Pancreas (tissue), 10 donors: Measurements from ENCODE around the gene SCIN. TPM values are rescaled to one million over a fixed set of nuclear protein-coding genes. Genes with fewer than 3 reads are reported as not detected.

Experiments
- ATAC-seq, 4 donors: fragments of 200-7000 bp; cut with Tn5 transposase; one replicate each; pipeline versions ENCODE4 v1.8.0 to v1.9.1; 2020; ENCODE audit warnings: mild to moderate bottlenecking in 4 of 4, moderate library complexity in 4 of 4
- DNase-seq, 6 donors: peaks; one replicate each; pipeline ENCODE4 v3.0.0-alpha.2; 2020
- FAIRE-seq: peaks from 2 replicates; lab custom pipeline; 2012; peaks lifted over from hg19 to GRCh38; lab: Jason Lieb, UNC
- H3K27ac ChIP-seq, 4 donors: fragments of 200-600 bp; sonication (generic); 1 replicate in 3 of 4; 2 replicates in 1 of 4; pipeline versions ENCODE4 v1.5.0 to v1.8.0; 2020
- H3K27me3 ChIP-seq, 4 donors: fragments of 200-600 bp; one replicate each; pipeline ENCODE4 v1.8.0; 2021
- H3K36me3 ChIP-seq, 3 donors: fragments of 200-600 bp; sonication (generic) in 1 of 3; one replicate each; pipeline versions ENCODE4 v1.5.0 to v1.8.0; 2020 to 2021
- H3K4me1 ChIP-seq, 3 donors: fragments of 200-600 bp; one replicate each; pipeline ENCODE4 v1.8.0; 2021
- H3K4me3 ChIP-seq, 4 donors: fragments of 200-600 bp; sonication (generic) in 2 of 4; one replicate each; pipeline versions ENCODE4 v1.5.0 to v1.8.0; 2020 to 2021
- H3K9me3 ChIP-seq, 4 donors: fragments of 200-600 bp; one replicate each; pipeline ENCODE4 v1.8.0; 2021
- WGBS, 2 donors: extraction: QIAGEN DNeasy Blood & Tissue Kit; methylation state at CpG; one replicate each; pipeline ENCODE4 v1.1.7; 2013; 5-methylcytosine and 5-hydroxymethylcytosine counted together
- intact Hi-C, 3 donors: fragments of 100-400 bp; cut with DNase I; formaldehyde crosslinking; loops; one replicate each; pipeline versions ENCODE4 v1.11.1 to v1.14.2; 2022
- polyA plus RNA-seq, 2 donors: library from polyadenylated mRNA; stranded (reverse); fragments of 200-250 nt; gene quantifications; one replicate each; pipeline ENCODE4 v1.2.3, GENCODE V29; 2013
- total RNA-seq, 6 donors: library from RNA; stranded (reverse); fragmentation: NEBNext Ultra II Directional in 4 of 6; extraction: Animal tissue kit (Norgen Biotek cat#: 25700) in 4 of 6; gene quantifications; one replicate each; pipeline versions ENCODE4 v1.2.1 to v1.2.4, GENCODE V29; 2021 to 2023
- TF ChIP-seq, protein P1 (sequence below), 4 donors: fragments of 200-600 bp; sonication (generic) in 3 of 4; IDR thresholded peaks; one replicate each; pipeline versions ENCODE4 v1.5.0 to v1.8.0; 2021; ENCODE audit warnings: antibody characterized with exemption in 4 of 4
- donor health status: healthy with polysubstance abuse.
- donor health status: DM: no; HTN: no; CAD: no; lungs with moderate emphysema.
- donor health status: DM: no; HTN: no; CAD: no.
- donor health status: control.
- donor health status: control.
- donor health status: Bipolar disorder and iron deficiency.
- donor health status: DM: yes; HTN: yes; CAD: no.
- donor health status: DM: no; HTN: no; CAD: no.
- donor health status: DM: no; HTN: no; CAD: no.
- donor health status: DM: yes; HTN: yes; CAD: no.

The SCIN gene
- total and polyA plus RNA-seq, 8 donors = 0.39 to 6.1 (median 1.1) TPM

DNA sequence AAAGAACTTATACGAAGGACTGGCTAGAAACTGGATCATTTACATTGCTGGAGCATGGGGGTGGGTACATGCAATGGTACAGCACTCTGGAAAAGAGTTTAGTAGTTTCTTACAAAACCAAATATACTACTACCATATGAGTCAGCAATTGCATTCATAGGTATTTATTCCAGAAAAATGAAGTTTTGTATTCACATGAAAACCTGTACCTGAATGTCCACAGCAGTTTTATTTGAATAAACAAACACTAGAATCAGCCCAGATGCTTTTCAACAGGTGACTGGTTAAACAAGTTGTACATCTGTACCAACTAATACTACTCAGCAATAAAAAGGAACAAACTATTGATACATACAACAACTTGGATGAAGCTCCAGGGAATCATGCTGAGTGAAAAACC is 3.4 kb downstream of the SCIN start:
- H3K4me1 ChIP-seq = peaks cover 0 to 17% (median 0%) of the 10 kb centered on the region in 3 donors
- ATAC-seq (no peak), FAIRE-seq (no peak), DNase-seq (no peak)
- no peak overlapping the region for H3K27ac ChIP-seq
- TF ChIP-seq, protein P1, sequence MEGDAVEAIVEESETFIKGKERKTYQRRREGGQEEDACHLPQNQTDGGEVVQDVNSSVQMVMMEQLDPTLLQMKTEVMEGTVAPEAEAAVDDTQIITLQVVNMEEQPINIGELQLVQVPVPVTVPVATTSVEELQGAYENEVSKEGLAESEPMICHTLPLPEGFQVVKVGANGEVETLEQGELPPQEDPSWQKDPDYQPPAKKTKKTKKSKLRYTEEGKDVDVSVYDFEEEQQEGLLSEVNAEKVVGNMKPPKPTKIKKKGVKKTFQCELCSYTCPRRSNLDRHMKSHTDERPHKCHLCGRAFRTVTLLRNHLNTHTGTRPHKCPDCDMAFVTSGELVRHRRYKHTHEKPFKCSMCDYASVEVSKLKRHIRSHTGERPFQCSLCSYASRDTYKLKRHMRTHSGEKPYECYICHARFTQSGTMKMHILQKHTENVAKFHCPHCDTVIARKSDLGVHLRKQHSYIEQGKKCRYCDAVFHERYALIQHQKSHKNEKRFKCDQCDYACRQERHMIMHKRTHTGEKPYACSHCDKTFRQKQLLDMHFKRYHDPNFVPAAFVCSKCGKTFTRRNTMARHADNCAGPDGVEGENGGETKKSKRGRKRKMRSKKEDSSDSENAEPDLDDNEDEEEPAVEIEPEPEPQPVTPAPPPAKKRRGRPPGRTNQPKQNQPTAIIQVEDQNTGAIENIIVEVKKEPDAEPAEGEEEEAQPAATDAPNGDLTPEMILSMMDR (IDR thresholded peaks at IDR 0.05) = no peak
- intact Hi-C loops = no loop called here
- WGBS, 2 donors = 78 to 92% methylated on average over 1 of the region's 1 CpG
- no peak overlapping the region for H3K4me3 ChIP-seq
- no peaks in the 10 kb centered on the region for H3K9me3 ChIP-seq
- H3K36me3 ChIP-seq = no peaks in the 10 kb centered on the region
- peaks cover 0 to 12% (median 0%) of the 10 kb centered on the region in 4 donors for H3K27me3 ChIP-seq

DNA sequence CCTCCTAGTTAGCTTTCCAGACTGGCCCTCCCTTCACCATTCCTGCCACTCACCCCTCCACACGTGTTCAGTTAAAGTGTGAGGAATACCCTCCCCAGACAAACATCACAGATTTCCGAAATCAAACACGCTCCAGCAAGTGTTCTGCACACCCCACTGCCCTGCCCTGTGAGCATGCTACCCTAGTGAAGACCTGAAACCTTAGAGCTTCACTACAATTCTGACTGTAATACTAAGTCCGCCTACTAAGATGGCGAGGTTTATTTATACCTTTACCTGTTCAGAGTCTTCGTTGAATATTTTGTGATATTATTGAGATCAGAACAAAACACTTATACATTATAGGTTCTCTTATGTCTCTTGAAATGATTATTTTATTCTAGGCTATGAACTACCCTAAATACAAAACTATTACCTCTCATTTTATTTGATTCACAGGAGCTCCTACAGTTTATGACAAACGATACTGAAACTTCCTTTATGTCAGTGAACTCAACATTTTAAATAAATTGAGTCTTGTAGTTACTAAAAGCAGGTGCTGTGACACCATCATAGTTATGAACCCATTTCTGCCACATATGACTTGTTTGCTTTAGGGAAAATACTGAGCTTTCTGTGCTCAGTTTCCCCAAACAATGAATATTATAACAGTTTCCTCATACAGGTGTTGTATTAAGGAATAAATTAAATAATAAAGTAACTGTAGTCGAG is 8.6 kb downstream of the SCIN start:
- H3K9me3 ChIP-seq = no peaks in the 10 kb centered on the region
- FAIRE-seq (no peak), ATAC-seq (no peak), DNase-seq (no peak)
- H3K27me3 ChIP-seq = no peaks in the 10 kb centered on the region
- WGBS, 2 donors = 67 to 78% methylated on average over 8 of the region's 8 CpGs
- intact Hi-C loops = no loop called here
- no peaks in the 10 kb centered on the region for H3K36me3 ChIP-seq
- H3K4me3 ChIP-seq = no peak overlapping the region
- peaks cover 0 to 3% (median 0%) of the 10 kb centered on the region in 3 donors for H3K4me1 ChIP-seq
- TF ChIP-seq, protein P1 (IDR thresholded peaks at IDR 0.05) = no peak
- H3K27ac ChIP-seq = no peak overlapping the region

DNA sequence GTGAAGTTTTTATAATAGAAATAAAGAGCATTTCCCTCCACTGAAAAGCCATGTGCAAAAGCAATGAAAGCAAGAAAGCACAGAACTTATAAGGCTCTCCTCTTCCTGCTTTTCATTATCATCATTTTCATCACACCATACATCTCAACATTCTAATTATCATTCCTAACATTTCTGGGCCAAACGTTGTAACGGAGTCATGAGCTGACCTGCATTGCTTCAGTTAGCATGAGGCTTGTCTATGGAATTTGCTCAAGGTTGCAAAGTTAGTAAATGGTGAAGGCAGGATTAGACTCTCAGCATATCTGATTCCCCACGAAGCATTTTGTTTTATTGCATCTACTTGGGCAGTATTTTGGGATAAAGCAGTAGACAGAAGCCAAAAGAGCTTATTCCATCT is 11.4 kb downstream of the SCIN start:
- ATAC-seq (no peak), DNase-seq (no peak), FAIRE-seq (no peak)
- TF ChIP-seq, protein P1 (IDR thresholded peaks at IDR 0.05) = no peak
- intact Hi-C loops = no loop called here
- 38 to 47% methylated on average over 3 of the region's 3 CpGs for WGBS, 2 donors
- Histone ChIP-seq H3K27ac (no peak overlapping the region), H3K4me1 (peaks cover 0 to 3% (median 0%) of the 10 kb centered on the region in 3 donors), H3K36me3 (no peaks in the 10 kb centered on the region), H3K9me3 (no peaks in the 10 kb centered on the region), H3K4me3 (no peak overlapping the region), H3K27me3 (no peaks in the 10 kb centered on the region)

DNA sequence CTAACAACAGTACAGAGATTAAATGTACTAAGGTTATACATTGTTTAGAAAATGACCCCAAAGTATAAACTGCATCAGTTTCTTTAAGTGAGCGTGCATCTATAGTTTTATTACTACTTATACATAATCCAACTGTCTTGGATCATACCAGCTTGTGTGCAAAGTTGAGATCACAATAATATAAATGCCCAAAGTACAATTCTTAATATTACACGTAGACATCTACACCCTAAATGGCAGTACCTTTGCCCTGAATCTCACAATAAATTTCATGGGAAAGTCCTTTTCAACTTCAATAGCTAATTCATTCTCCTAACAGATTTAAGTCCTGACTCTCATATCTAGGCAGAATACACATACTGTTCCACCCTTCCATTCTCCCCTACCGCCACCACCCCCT is 11.8 kb downstream of the SCIN start:
- H3K27ac ChIP-seq = no peak overlapping the region
- no peak for FAIRE-seq
- TF ChIP-seq, protein P1 (IDR thresholded peaks at IDR 0.05) = no peak
- H3K4me1 ChIP-seq = peaks cover 0 to 3% (median 0%) of the 10 kb centered on the region in 3 donors
- H3K36me3 ChIP-seq = no peaks in the 10 kb centered on the region
- 87 to 88% methylated on average over 3 of the region's 3 CpGs for WGBS, 2 donors
- no peaks in the 10 kb centered on the region for H3K27me3 ChIP-seq
- H3K9me3 ChIP-seq = no peaks in the 10 kb centered on the region
- H3K4me3 ChIP-seq = no peak overlapping the region
- DNase-seq = no peak
- ATAC-seq = no peak
- intact Hi-C loops = no loop called here

DNA sequence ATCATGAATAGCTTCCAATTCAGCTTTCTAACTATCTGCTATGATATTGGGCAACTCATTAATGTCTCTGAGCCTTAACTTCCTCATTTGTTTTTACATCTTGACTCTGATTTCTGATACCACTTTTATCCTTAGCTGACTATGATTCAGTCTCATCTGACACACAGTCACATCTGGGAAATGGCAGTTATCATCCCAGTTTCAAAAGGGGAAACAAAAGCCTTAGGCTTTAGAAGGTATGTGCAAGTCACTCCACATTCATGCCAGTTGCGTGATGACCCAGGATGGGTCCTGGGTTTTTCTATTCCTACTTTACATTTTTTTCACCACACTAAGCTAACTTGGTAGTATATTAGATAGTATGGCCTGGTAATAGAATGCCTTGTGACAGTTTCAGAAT is 12.7 kb downstream of the SCIN start:
- intact Hi-C loops = no loop called here
- Histone ChIP-seq H3K27me3 (no peaks in the 10 kb centered on the region), H3K27ac (no peak overlapping the region), H3K36me3 (no peaks in the 10 kb centered on the region), H3K4me3 (no peak overlapping the region), H3K9me3 (no peaks in the 10 kb centered on the region), H3K4me1 (peaks cover 0 to 3% (median 0%) of the 10 kb centered on the region in 3 donors)
- FAIRE-seq = no peak
- DNase-seq = no peak
- peak in 2 of 4 donors; percentile 12 to 22 for ATAC-seq
- 91 to 93% methylated on average over 1 of the region's 1 CpG for WGBS, 2 donors
- TF ChIP-seq, protein P1 (IDR thresholded peaks at IDR 0.05) = no peak
